Stimulated activated CD4-positive, alpha-beta T cell treated with anti-CD3 and anti-CD28 coated beads, Interleukin-1b, Interleukin-23, amount 100 ng/mL, for 24 hours (primary cell): Measurements from ENCODE around the gene AKAP13.
"Not testable (repeated sequence)": the region's sequence is repeated elsewhere in the genome, so short reads cannot be mapped to it uniquely, and the experiment has no call there.

Source experiments
- DNase-seq, 4 experiments: peaks; one replicate each; pipeline ENCODE4 v3.0.0-alpha.2; 2020; ENCODE audit warnings: low read depth in 4 of 4, low spot score in 1 of 4

Gene AKAP13

DNA sequence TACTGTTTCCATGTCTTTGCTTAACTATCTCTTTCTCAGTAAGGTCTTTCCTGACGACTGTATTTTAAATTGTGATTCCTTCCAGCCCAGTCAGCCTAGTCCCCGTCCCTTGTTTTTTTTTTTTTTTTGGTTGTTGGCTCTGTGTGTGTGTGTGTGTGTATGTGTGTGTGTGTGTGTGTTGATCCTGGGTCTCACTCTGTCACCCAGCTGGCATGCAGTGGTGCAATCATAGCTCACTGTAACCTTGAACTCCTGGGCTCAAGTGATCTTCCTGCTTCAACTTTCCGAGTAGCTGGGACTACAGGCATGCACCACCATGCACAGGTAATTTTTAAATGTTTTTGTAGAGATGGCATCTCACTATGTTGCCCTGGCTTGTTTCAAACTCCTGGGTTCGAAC lies 31.3 kb upstream of the AKAP13 start:
- DNase-seq, result not testable (repeated sequence)

DNA sequence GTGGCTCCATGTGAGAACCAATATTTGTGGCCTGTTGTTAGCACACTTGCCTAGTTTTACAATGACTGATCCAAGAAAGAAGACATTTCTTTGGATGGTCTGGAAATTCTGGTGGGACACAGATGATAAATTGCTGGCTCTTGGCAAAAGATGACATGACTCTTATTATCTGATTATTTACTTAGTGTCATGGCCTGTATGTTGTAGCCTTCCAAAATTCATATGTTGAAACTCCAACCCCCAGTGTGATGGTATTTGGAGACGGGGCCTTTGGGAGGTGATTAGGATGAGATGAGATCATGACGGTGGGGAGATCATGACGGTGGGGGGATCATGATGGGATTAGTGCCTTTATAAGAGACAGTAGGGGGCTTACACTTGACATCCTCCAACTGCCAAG lies 30.0 kb upstream of the AKAP13 start:
- no peak for DNase-seq

DNA sequence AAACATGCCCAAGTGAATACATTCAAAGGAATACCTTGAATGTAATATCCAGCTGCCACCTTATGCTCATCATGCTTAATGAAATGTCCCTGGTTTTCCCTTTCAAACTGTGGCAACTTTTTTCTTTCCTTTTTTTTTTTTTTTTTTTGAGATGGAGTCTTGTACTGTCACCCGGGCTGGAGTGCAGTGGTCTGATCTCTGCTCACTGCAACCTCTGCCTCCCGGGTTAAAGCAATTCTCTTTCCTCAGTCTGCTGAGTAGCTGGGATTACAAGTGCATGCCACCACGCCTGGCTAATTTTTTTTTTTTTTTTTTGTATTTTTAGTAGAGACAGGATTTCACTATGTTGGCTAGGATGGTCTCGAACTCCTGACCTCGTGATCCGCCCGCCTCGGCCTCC lies 28.9 kb upstream of the AKAP13 start:
- DNase-seq, result not testable (repeated sequence)

GRCh38 chr15:85351965-85352364 lies 28.4 kb upstream of the AKAP13 start:
- DNase-seq, result no peak

GRCh38 chr15:85353516-85353915 lies 26.9 kb upstream of the AKAP13 start:
- DNase-seq, result no peak

DNA sequence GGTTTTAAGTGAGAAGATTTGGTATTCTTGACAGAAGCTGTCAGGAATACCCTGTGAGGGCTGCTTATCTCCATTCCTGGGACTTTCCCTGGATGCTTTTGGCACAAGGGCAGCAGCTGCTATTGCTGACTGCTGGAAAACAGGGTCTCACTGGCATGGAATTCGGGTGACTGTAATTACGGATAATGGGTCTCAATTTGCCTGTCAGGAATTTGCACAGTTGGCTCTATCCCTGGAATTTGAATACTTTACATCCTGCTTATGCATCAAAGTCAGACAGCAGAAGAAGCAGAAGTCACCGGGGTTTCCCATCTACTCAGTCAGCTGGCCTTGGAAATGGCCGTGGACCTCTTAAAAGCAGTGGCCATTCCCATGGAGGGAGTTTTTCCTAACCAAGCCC lies 25.9 kb upstream of the AKAP13 start:
- no peak for DNase-seq

DNA sequence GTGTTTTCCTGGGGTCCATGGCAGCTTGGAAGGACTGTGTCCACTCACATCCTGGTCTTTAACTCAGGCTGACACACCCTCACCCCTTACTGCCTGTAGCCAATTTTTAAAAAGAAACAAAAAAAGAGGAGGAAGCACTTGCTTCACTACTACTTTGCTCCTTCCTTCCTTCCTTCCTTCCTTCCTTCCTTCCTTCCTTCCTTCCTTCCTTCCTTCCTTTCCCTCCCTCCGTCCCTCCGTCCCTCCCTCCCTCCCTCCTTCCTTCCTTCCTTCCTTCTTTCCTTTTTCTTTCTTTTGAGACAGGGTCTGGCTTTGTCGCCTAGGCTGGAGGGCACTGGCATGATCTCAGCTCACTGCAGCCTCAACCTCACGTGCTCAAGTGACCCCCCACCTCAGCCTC lies 25.5 kb upstream of the AKAP13 start:
- DNase-seq, result no peak

DNA sequence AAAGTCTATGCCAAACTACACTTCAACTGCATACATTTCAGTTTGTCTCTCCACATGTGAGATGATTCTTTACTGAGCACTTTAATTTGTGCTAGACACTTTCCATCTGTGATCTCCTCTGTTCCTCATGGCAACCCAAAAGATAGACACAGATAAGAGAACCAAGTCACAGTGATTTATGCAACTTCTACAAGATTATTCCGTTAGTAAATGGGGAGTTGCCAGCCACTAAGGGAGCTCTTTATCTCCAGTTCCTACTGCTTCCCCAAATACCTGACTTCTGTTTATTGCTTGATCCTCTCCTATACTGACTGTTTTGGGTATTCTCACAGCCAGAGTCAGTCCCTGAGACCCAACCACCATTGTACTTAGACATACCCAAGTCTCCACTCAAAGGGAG lies 24.1 kb upstream of the AKAP13 start:
- no peak for DNase-seq

DNA sequence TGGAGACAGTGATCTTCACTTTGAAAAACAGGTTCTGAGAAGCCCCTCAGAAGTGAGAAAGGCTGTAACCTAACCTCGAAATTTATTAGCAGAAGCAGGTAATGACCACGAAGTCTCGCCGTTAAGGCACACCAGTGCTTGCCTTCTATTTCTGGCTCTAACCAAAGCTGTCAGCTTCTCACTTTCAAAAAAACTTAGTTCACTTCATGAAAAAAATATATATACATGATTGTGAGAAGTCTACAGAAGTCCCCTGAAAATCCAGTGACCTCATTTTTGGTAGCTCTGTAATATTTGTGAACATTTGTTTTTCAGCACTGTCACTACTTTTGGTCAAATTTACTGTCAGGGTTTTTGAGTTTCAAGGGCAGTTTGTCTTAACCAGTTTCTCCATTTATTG lies 19.1 kb upstream of the AKAP13 start:
- no peak for DNase-seq

DNA sequence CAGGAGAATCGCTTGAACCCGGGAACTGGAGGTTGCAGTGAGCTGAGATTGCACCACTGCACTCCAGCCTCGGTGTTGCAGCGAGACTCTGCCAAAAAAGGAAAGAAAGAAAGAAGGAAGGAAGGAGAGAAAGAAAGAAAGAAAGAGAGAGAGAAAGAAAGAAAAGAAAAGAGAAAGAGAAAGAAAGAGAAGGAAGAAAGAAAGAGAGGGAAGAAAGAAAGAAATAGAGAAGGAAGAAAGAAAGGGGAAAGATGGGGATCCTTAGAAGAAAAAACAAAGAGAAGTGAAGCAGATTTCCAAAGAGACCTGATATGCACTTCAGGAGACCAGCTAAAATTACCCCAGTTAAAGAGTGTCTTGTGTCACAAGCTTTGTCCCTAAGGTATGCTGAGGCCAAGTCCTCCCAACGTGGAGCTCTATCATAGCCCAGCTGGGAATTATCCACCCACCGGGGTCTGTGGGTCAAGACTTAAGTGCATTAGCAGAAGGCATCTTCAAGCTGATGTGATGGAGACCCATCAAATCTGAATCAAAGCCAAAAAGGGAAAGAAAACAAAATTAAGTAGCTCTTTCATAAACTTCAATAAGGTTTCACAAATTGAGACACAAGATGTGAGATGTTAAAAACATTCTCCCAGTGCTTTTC lies 17.8 kb upstream of the AKAP13 start:
- no peak for DNase-seq

DNA sequence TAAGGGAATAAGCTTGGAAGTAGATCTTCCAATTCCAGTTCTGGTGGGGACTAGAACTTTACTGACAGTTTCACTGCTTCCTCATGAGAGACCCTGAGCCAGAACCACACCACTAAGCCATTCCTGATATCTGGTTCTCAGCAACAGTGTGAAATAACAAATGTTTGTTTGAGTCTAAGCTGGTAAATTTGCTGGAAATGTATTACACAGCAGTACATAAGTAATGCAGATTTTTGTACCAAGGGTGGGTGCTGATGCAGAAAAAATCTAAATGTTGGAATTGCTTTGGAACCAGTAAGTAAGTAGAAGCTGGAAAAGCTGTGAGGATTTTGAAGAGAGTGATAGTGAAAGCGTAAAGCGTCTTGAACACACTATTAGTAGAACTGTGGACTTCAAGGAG lies 14.4 kb upstream of the AKAP13 start:
- DNase-seq, result no peak

DNA sequence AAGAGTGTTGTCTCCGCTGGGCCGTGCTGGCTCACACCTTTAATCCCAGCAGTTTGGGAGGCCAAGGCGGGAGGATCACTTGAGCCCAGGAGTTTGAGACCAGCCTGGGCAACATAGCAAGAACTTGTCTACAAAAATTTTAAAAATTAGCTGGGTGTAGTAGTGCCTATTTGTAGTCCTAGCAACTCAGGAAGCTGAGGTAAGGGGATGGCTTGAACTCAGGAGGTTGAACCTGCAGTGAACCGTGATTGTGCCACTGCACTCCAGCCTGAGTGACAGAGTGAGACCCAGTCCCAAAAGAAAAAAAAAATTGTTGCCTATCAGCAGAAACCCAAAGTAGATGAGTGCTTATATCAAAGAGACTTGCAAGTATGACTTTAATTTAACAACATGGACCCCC lies 12.7 kb upstream of the AKAP13 start:
- DNase-seq, result no peak

DNA sequence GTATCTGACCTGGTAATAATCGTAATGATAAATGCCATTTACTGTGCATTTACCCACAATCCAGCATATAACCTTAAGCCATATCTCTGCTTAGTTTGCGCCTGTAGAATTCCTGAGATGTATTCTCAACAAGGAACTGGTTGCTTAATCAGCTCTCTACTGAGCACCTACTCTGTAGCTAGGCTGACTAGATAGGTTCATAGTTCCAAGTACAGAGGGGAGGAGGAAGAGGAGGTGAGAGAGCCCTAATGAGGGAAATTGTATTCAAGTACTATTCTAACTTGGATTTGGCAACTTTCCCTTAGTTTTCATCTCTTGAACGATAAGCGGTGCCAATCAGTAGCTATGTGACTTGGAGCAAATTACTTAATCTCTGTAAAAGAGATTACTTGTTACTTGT lies 5.6 kb upstream of the AKAP13 start:
- DNase-seq, result no peak

DNA sequence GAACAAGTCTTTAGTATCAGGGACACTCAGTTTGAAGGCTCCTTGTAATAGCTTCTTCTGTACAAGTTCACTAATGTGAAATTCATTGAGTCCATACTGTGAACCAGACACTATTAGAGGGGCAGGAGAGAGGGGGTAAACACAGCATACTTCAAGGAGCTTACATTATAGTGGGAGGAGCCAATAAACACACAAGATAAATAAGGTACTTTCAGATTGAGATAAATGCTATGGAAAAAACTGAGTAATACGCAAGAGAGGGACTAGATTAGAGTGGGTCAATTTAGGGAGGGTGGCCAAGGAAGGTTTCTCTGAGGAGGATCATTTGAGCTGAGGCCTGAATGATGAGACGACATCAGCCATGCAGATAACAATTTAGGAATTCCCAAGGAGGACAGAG lies 3.1 kb upstream of the AKAP13 start:
- no peak for DNase-seq

- DNase-seq, result no peak
Observed at GRCh38 chr15:85377986-85378385, 2.4 kb upstream of the AKAP13 start.

DNA sequence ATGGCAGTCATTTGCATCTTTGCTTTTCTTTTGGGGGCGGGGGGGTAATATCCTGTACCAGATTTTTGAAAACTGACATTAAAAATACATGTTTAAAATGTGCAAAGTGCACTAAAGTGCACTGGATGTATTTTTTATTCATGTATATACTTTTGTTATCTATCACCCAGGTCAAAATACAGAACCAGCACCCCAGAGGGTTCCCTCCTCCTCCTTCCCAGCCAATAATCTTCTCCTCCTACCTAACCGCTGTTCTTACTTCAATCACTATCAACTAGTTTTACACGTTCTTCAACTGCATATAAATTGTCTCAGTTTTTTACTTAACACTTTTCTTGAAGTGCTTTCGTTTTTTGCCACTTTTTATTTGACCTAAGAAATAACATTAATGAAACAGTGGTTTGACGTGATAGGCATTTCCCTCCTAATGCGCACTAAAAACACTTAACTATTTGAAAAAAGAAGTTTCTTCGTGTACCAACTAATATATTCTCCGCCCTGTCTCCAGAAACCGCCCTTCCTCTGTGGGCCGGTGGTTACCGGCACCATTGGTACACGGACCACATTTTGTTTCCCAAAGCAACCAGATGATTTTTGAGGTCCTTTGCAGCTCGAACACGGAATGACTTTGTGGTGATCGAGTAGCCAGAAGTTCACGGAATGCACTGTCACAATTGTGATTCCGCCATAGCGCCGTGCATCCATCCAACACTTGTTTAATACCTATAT lies 836 bp upstream of the AKAP13 start:
- DNase-seq, result peak in 2 of 4 experiments; percentile 12 to 17

GRCh38 chr15:85380812-85381642 lies 624 bp downstream of the AKAP13 start:
- peak in 3 of 4 experiments; percentile 7 to 39 (median 29) for DNase-seq

- no peak for DNase-seq
Observed at GRCh38 chr15:85381850-85382751, 1.7 kb downstream of the AKAP13 start.

DNA sequence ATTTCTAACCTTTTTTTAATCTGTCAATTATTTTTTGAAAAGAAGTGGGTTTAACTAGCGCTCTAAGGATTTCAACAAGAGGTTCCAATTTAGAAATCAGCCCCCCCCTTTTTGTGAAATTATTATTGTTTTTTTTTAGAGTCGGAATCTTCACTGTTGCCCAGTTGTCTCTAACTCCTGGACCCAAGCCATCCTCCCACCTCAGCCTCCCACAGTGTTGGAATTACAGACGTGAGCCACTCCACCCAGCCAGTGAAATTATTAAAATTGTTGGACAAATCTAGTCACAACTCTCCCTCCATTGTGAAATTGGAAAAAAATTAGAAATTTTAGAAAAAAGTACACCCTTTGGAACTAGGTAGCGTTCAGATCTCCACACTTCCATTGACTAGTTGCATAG lies 2.5 kb downstream of the AKAP13 start:
- no peak for DNase-seq

- DNase-seq, result no peak
Observed at GRCh38 chr15:85383470-85384148, 3.2 kb downstream of the AKAP13 start.

GRCh38 chr15:85386261-85386660 lies 5.9 kb downstream of the AKAP13 start:
- no peak for DNase-seq
